Measurements from ENCODE around the gene APOL1. TPM values are rescaled to one million over a fixed set of nuclear protein-coding genes. Genes with fewer than 3 reads are reported as not detected.

APOL1 gene
- total and polyA plus RNA-seq, 9 of the 15 experiments (the other 6 are each of a cell fraction or from before 2014, with no cell fraction given) = 2.5 to 9.7 (median 5.6) TPM

DNA sequence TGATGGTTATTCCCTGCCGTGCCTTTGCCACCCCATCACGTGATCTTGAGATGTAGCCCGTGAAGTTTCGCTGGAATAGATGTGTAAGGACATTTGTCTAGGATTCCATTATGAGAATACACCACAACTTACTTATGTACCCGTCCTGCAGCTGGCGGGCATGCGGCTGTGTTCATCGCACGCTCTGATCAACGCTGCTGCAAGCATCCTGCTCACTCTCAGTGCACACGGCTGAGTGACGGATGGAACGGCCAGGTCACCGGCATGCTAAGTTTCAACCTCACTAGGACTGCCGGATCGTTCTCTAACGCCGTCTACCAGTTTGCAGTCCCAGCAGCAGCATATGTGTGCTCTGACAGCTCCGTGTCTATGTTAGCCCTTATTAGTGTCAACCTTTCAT is 44.6 kb downstream of the APOL1 start:
- 94% methylated on average over 10 of the region's 19 CpGs for WGBS (ENCODE audit: insufficient coverage, low coverage, missing lambda C conversion rate)
- Histone ChIP-seq H3K4me2 (ENCODE audit: insufficient read depth, low read length) (no peak overlapping the region), H3K79me2 (ENCODE audit: control insufficient read depth, insufficient read depth, low read length) (no peaks in the 10 kb centered on the region), H4K20me1 (replicated peaks; ENCODE audit: control insufficient read depth, insufficient read depth, low read length) (no peaks in the 10 kb centered on the region; the same call in 1 of the 2 replicates), H3K9ac (ENCODE audit: insufficient read depth in 1 of 2, low read depth in 2 of 2, low read length in 2 of 2) (no peak overlapping the region), H3K9me1 (ENCODE audit: control insufficient read depth, insufficient read depth, low read length) (no peaks in the 10 kb centered on the region), H3K27me3 (ENCODE audit: control insufficient read depth in 2 of 2, insufficient read depth in 2 of 2, low read length in 2 of 2) (no peaks in the 10 kb centered on the region), H3K9me3 (replicated peaks; ENCODE audit: control insufficient read depth, insufficient read depth, low read depth, low read length) (no peaks in the 10 kb centered on the region), H3K4me1 (replicated peaks in 1 of 2; ENCODE audit: control insufficient read depth in 2 of 2, insufficient read depth in 2 of 2, low read length in 2 of 2) (no peaks in the 10 kb centered on the region; a peak in 1 of 5 replicates), H3K27ac (ENCODE audit: extremely low read depth, low read depth, low read length) (no peak overlapping the region), H3K4me3 (no peak overlapping the region), H2AFZ (ENCODE audit: low read depth, low read length) (no peak overlapping the region), H3K36me3 (ENCODE audit: control insufficient read depth, insufficient read depth, low read length) (peaks cover 92% of the 10 kb centered on the region; the same call in 2 of the 3 replicates)
- intact Hi-C loops (cut with micrococcal nuclease) (no loop called here), in situ Hi-C loops (cut with MboI) (loop anchor here (5.0 kb wide), 1 partner anchor 170 kb away; no protein-coding TSS in a partner anchor)
- DNase-seq (ENCODE audit: extremely low read depth in 1 of 4, low spot score in 3 of 4) (no peak), ATAC-seq (no peak), FAIRE-seq (no peak)
- no TSS peak for BruUV-seq (replicated peaks)
- no peak for TF ChIP-seq AFF1 (IDR thresholded peaks at IDR 0.05; ENCODE audit: low read depth in 1 of 2, partially characterized antibody in 2 of 2)
- no peak for TF ChIP-seq ZNF79 (CRISPR knock-in tag; IDR thresholded peaks at IDR 0.05; ENCODE audit: low read depth)
- no peak for TF ChIP-seq SRSF7 (optimal IDR thresholded peaks at IDR 0.05; ENCODE audit: low read depth, low read length)
- TF ChIP-seq OTX1 (CRISPR knock-in tag; IDR thresholded peaks at IDR 0.05) = no peak
- TF ChIP-seq RFX1 (IDR thresholded peaks at IDR 0.05) = no peak
- TF ChIP-seq SAFB2 (IDR thresholded peaks at IDR 0.05; ENCODE audit: borderline replicate concordance, low read depth, low read length, severe bottlenecking) = no peak
- TF ChIP-seq HSF4 (CRISPR knock-in tag; IDR thresholded peaks at IDR 0.05; ENCODE audit: borderline replicate concordance) = no peak
- TF ChIP-seq, protein P1, sequence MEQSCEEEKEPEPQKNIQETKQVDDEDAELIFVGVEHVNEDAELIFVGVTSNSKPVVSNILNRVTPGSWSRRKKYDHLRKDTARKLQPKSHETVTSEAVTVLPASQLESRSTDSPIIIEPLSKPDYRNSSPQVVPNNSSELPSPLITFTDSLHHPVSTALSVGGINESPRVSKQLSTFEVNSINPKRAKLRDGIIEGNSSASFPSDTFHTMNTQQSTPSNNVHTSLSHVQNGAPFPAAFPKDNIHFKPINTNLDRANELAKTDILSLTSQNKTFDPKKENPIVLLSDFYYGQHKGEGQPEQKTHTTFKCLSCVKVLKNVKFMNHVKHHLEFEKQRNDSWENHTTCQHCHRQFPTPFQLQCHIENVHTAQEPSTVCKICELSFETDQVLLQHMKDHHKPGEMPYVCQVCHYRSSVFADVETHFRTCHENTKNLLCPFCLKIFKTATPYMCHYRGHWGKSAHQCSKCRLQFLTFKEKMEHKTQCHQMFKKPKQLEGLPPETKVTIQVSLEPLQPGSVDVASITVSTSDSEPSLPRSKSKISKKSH (CRISPR knock-in tag; IDR thresholded peaks at IDR 0.05) = no peak
- no peak for TF ChIP-seq KLF1 (tag; IDR thresholded peaks at IDR 0.05)
- TF ChIP-seq ZNF384 (IDR thresholded peaks at IDR 0.05; ENCODE audit: low read depth, low read length) = no peak
- TF ChIP-seq STAG1 (CRISPR knock-in tag; IDR thresholded peaks at IDR 0.05; ENCODE audit: borderline replicate concordance) = no peak
- TF ChIP-seq COPS2 (conservative IDR thresholded peaks at IDR 0.05) = no peak
- TF ChIP-seq ZNF717 (CRISPR knock-in tag; IDR thresholded peaks at IDR 0.05) = no peak
- no peak for TF ChIP-seq MTF1 (CRISPR knock-in tag; IDR thresholded peaks at IDR 0.05; ENCODE audit: borderline replicate concordance)
- no peak for TF ChIP-seq PHF20 (IDR thresholded peaks at IDR 0.05; ENCODE audit: partially characterized antibody)
- no peak for TF ChIP-seq ZNF212 (CRISPR knock-in tag; IDR thresholded peaks at IDR 0.05)
- no peak for TF ChIP-seq HLTF (IDR thresholded peaks at IDR 0.05)
- no peak for TF ChIP-seq DPF2 (IDR thresholded peaks at IDR 0.05)
- no peak for TF ChIP-seq KLF16 (IDR thresholded peaks at IDR 0.05)
- no peak for TF ChIP-seq DLX4 (CRISPR knock-in tag; IDR thresholded peaks at IDR 0.05)
- CTCF ChIA-PET (ENCODE audit: low intra/inter-chr PET ratio) = interaction anchor here (0.7 kb wide), 1 partner anchor 126 kb away, joined by 3 read pairs; no protein-coding TSS in a partner anchor
- POLR2A ChIA-PET = interaction anchor here (0.7 kb wide), 1 partner anchor 12 kb away, joined by 3 read pairs; no protein-coding TSS in a partner anchor

All from K562 (cell line).